BE2C (cell line): ENCODE data around the gene OR51V1.

Experiments used
- DNase-seq: peaks from one replicate; pipeline ENCODE4 v3.0.0-alpha.2; 2020
- H3K27me3 ChIP-seq: fragments of 250-450 bp; sonication (Bioruptor Pico); 2 replicates; pipeline ENCODE4 v1.5.1; 2020; ENCODE audit warnings: mild to moderate bottlenecking
- H3K36me3 ChIP-seq: fragments of 250-450 bp; sonication (Bioruptor Pico); 2 replicates; pipeline ENCODE4 v1.5.1; 2020; ENCODE audit warnings: mild to moderate bottlenecking
- H3K4me1 ChIP-seq: fragments of 250-450 bp; sonication (Bioruptor Pico); 2 replicates; pipeline ENCODE4 v1.5.1; 2020
- H3K4me3 ChIP-seq: 2 replicates; pipeline ENCODE4 v1.5.1; 2011; ENCODE audit warnings: low read depth, low read length
- H3K9me3 ChIP-seq: fragments of 250-450 bp; sonication (Bioruptor Pico); 2 replicates; pipeline ENCODE4 v1.5.1; 2020
- CTCF ChIP-seq: IDR thresholded peaks from 2 replicates; pipeline ENCODE4 v1.5.1; 2012; ENCODE audit warnings: mild to moderate bottlenecking, low read depth, low read length

The OR51V1 gene

GRCh38 chr11:5196731-5197130, 3.8 kb downstream of the OR51V1 start:
- Histone ChIP-seq H3K27me3 (no peaks in the 10 kb centered on the region), H3K4me3 (no peak overlapping the region), H3K9me3 (no peaks in the 10 kb centered on the region), H3K36me3 (no peaks in the 10 kb centered on the region), H3K4me1 (no peaks in the 10 kb centered on the region)
- TF ChIP-seq CTCF: no peak
- DNase-seq: no peak

- H3K4me3 ChIP-seq: no peak overlapping the region
- no peaks in the 10 kb centered on the region for H3K4me1 ChIP-seq
- no peaks in the 10 kb centered on the region for H3K9me3 ChIP-seq
- TF ChIP-seq CTCF: no peak
- H3K27me3 ChIP-seq: no peaks in the 10 kb centered on the region
- H3K36me3 ChIP-seq: no peaks in the 10 kb centered on the region
- DNase-seq: no peak
Observed at GRCh38 chr11:5196067-5196466, 4.4 kb downstream of the OR51V1 start.

- no peak for TF ChIP-seq CTCF
- H3K4me3 ChIP-seq: no peak overlapping the region
- H3K27me3 ChIP-seq: no peaks in the 10 kb centered on the region
- DNase-seq: no peak
- H3K4me1 ChIP-seq: no peaks in the 10 kb centered on the region
- no peaks in the 10 kb centered on the region for H3K36me3 ChIP-seq
- no peaks in the 10 kb centered on the region for H3K9me3 ChIP-seq
Observed at GRCh38 chr11:5192738-5193137, 7.7 kb downstream of the OR51V1 start.

- no peaks in the 10 kb centered on the region for H3K27me3 ChIP-seq
- H3K4me1 ChIP-seq: no peaks in the 10 kb centered on the region
- no peaks in the 10 kb centered on the region for H3K36me3 ChIP-seq
- TF ChIP-seq CTCF: no peak
- DNase-seq: no peak
- H3K4me3 ChIP-seq: no peak overlapping the region
- H3K9me3 ChIP-seq: no peaks in the 10 kb centered on the region
Observed at GRCh38 chr11:5188201-5188600, 12.3 kb downstream of the OR51V1 start.

- no peak for TF ChIP-seq CTCF
- Histone ChIP-seq H3K4me3 (no peak overlapping the region), H3K4me1 (no peaks in the 10 kb centered on the region)
Observed at GRCh38 chr11:5178046-5178837, 22.2 kb downstream of the OR51V1 start.

GRCh38 chr11:5174934-5175333, 25.5 kb downstream of the OR51V1 start:
- H3K4me1 ChIP-seq: no peaks in the 10 kb centered on the region
- TF ChIP-seq CTCF: no peak
- H3K27me3 ChIP-seq: no peaks in the 10 kb centered on the region
- no peaks in the 10 kb centered on the region for H3K36me3 ChIP-seq
- H3K4me3 ChIP-seq: no peak overlapping the region
- H3K9me3 ChIP-seq: no peaks in the 10 kb centered on the region
- no peak for DNase-seq

More at GRCh38 chr11:5178046-5178837, 22.2 kb downstream of the OR51V1 start:
- H3K9me3 ChIP-seq: no peaks in the 10 kb centered on the region
- H3K27me3 ChIP-seq: no peaks in the 10 kb centered on the region
- H3K36me3 ChIP-seq: no peaks in the 10 kb centered on the region
- no peak for DNase-seq
